Measurements from ENCODE around the gene HUNK.

DNA sequence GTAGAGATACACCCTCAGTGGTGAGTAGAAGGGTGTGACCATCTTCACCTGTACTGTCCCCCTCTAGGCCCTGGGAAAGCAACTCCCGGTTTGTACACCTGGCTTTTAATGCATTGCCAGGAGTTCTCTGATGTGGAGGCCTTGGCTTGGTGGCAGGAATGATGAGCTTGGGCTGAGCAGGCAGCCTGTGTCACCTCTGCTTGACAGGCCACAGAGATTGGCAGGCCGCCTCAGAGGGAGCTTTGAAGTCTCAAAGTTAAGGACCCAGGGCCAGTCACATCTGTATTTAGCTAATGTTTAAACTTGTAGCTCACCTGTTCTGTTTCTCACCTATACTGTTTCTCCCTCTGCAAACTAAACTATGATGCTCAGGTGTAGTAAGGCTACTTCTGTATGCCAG is 28.5 kb downstream of the HUNK start:
- TF ChIP-seq, protein P1, sequence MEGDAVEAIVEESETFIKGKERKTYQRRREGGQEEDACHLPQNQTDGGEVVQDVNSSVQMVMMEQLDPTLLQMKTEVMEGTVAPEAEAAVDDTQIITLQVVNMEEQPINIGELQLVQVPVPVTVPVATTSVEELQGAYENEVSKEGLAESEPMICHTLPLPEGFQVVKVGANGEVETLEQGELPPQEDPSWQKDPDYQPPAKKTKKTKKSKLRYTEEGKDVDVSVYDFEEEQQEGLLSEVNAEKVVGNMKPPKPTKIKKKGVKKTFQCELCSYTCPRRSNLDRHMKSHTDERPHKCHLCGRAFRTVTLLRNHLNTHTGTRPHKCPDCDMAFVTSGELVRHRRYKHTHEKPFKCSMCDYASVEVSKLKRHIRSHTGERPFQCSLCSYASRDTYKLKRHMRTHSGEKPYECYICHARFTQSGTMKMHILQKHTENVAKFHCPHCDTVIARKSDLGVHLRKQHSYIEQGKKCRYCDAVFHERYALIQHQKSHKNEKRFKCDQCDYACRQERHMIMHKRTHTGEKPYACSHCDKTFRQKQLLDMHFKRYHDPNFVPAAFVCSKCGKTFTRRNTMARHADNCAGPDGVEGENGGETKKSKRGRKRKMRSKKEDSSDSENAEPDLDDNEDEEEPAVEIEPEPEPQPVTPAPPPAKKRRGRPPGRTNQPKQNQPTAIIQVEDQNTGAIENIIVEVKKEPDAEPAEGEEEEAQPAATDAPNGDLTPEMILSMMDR (IDR thresholded peaks at IDR 0.05) = no peak
- TF ChIP-seq POLR2AphosphoS5 (IDR thresholded peaks at IDR 0.05) = no peak
- no peak for TF ChIP-seq POLR2A (IDR thresholded peaks at IDR 0.05)

All from sigmoid colon (tissue), 4 donors.